Testis (tissue), 3 donors: ENCODE data around the gene CBX2. TPM values are rescaled to one million over a fixed set of nuclear protein-coding genes. Genes with fewer than 3 reads are reported as not detected.
A peak's percentile ranks its signal among the peaks of the same experiment; 100 is the strongest.

ENCODE experiments used
- DNase-seq: peaks from one replicate; pipeline ENCODE4 v3.0.0-alpha.2; 2019
- H3K27ac ChIP-seq, 2 donors: fragments of 200-600 bp; sonication (generic); one replicate each; pipeline ENCODE4 v1.5.1; 2019
- H3K27me3 ChIP-seq: fragments of 200-600 bp; sonication (generic); one replicate; pipeline ENCODE4 v1.5.1; 2019
- H3K36me3 ChIP-seq: fragments of 200-600 bp; sonication (generic); one replicate; pipeline ENCODE4 v1.5.1; 2017; ENCODE audit warnings: low read depth; ENCODE audit errors: missing control alignments
- H3K4me1 ChIP-seq: fragments of 200-600 bp; sonication (generic); one replicate; pipeline ENCODE4 v1.5.1; 2019
- H3K4me3 ChIP-seq, 2 donors: fragments of 200-600 bp; sonication (generic); one replicate each; pipeline ENCODE4 v1.5.1; 2017 to 2019
- H3K9me3 ChIP-seq: fragments of 200-600 bp; sonication (generic); one replicate; pipeline ENCODE4 v1.5.1; 2017
- POLR2A ChIP-seq: fragments of 450-650 bp; IDR thresholded peaks from one replicate; pipeline ENCODE4 v1.6.1; 2017; ENCODE audit warnings: antibody characterized with exemption, mild to moderate bottlenecking, moderate library complexity
- WGBS, 2 donors: methylation state at CpG; one replicate each; pipeline ENCODE4 v1.1.5; 2018; 5-methylcytosine and 5-hydroxymethylcytosine counted together
- intact Hi-C: fragments of 100-400 bp; cut with DNase I; formaldehyde crosslinking; loops from one replicate; pipeline ENCODE4 v1.15.1; 2023; ENCODE audit warnings: low total_unique reads
- polyA plus RNA-seq: library from polyadenylated mRNA; stranded (reverse); fragments of 350-450 nt; fragmentation: Illumina TruSeq; extraction: RNeasy Lipid Tissue Mini Kit (QIAGEN cat#74804); gene quantifications from one replicate; pipeline ENCODE4 v1.2.3, GENCODE V29; 2014; ENCODE audit warnings: low read depth, low replicate concordance; ENCODE audit not compliant: insufficient read depth
- total RNA-seq, 2 donors: library from RNA; depleted of rRNA; stranded (reverse); fragments of >200 nt; gene quantifications; one replicate each; pipeline ENCODE4 v1.2.3, GENCODE V29; 2016
- TF ChIP-seq, protein P1 (sequence below), 3 experiments: fragments of 450-650 bp in 2 of 3; fragments of 200-600 bp in 1 of 3; sonication (generic) in 1 of 3; IDR thresholded peaks; one replicate each; pipeline ENCODE4 v1.5.1; 2016 to 2019; ENCODE audit warnings: antibody characterized with exemption in 3 of 3, mild to moderate bottlenecking in 2 of 3, moderate library complexity in 1 of 3

CBX2 gene
- total and polyA plus RNA-seq, 3 donors from 2014 or later: 19.4 to 30.7 (median 27.1) TPM

DNA sequence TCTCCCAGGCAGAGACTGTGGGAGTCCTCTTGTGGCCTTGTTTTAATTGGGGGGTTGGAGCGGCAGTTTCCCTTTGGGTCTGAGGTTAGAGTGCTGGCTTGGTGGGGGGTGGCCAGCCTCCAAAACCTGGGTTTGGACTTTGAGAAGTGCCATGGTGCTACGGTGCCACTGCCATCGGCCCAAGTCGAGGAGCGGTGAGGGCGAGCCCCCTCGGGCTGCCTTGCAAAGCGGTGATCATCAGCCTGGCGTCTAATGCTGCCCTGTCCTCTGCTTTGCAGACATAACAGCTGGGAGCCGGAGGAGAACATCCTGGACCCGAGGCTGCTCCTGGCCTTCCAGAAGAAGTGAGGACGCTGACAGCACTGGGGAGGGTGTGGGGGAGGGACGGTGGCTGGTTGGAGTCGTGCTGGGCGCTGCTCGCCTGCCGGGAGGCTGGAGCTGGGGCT, 1.2 kb downstream of the CBX2 start:
- Histone ChIP-seq H3K36me3 (no peaks in the 10 kb centered on the region), H3K27me3 (no peaks in the 10 kb centered on the region), H3K4me1 (peaks cover 4% of the 10 kb centered on the region), H3K4me3 (peak overlapping the region; percentile 58 to 61), H3K9me3 (no peaks in the 10 kb centered on the region), H3K27ac (no peak overlapping the region)
- 7% methylated on average over 17 of the region's 17 CpGs; no CpG with 5 or more reads in 1 of the 2 donors for WGBS, 2 donors
- peak; percentile 54 for DNase-seq
- intact Hi-C loops: no loop called here
- TF ChIP-seq POLR2A: no peak
- TF ChIP-seq, protein P1, sequence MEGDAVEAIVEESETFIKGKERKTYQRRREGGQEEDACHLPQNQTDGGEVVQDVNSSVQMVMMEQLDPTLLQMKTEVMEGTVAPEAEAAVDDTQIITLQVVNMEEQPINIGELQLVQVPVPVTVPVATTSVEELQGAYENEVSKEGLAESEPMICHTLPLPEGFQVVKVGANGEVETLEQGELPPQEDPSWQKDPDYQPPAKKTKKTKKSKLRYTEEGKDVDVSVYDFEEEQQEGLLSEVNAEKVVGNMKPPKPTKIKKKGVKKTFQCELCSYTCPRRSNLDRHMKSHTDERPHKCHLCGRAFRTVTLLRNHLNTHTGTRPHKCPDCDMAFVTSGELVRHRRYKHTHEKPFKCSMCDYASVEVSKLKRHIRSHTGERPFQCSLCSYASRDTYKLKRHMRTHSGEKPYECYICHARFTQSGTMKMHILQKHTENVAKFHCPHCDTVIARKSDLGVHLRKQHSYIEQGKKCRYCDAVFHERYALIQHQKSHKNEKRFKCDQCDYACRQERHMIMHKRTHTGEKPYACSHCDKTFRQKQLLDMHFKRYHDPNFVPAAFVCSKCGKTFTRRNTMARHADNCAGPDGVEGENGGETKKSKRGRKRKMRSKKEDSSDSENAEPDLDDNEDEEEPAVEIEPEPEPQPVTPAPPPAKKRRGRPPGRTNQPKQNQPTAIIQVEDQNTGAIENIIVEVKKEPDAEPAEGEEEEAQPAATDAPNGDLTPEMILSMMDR (IDR thresholded peaks at IDR 0.05): no peak

DNA sequence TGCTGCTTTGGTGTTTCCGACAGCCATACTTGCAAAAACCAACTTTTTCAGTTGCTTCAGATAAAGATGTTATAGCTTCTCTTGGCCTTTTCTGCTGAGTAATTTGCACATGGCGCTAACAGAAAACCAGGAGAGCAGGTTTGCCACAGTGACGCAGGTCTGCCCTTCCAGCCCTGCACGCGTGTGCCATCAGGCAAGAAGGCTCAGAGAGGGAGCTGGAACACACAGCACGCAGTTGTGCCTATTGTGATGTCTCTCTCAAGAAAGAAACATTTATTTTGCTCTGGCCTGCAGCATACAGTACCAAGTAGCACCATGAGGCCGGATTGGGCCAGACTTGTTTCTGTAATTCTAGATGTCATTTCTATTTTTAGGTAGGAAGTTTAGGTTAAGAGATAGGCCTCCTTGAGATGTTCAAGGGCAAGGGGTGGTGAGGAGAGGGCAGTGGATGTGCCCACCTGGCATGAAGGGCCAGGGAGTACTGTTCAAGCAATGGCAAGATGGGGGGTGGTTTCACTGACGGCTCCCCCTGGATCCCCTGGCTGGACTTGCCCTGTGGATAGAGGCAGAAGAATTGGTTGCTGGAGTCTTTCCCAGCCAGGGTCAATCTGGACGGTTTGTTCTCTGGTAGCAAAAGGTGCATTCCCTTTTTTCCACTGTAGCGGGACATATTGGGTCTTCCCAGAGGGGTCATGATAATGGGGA, 1.9 kb downstream of the CBX2 start:
- Histone ChIP-seq H3K4me3 (no peak overlapping the region), H3K27ac (no peak overlapping the region), H3K9me3 (no peaks in the 10 kb centered on the region), H3K27me3 (no peaks in the 10 kb centered on the region), H3K36me3 (no peaks in the 10 kb centered on the region), H3K4me1 (peaks cover 4% of the 10 kb centered on the region)
- TF ChIP-seq, protein P1 (IDR thresholded peaks at IDR 0.05): no peak
- TF ChIP-seq POLR2A: no peak
- intact Hi-C loops: no loop called here
- WGBS, 2 donors: 78 to 86% methylated on average over 9 to 10 of the region's 10 CpGs
- no peak for DNase-seq

DNA sequence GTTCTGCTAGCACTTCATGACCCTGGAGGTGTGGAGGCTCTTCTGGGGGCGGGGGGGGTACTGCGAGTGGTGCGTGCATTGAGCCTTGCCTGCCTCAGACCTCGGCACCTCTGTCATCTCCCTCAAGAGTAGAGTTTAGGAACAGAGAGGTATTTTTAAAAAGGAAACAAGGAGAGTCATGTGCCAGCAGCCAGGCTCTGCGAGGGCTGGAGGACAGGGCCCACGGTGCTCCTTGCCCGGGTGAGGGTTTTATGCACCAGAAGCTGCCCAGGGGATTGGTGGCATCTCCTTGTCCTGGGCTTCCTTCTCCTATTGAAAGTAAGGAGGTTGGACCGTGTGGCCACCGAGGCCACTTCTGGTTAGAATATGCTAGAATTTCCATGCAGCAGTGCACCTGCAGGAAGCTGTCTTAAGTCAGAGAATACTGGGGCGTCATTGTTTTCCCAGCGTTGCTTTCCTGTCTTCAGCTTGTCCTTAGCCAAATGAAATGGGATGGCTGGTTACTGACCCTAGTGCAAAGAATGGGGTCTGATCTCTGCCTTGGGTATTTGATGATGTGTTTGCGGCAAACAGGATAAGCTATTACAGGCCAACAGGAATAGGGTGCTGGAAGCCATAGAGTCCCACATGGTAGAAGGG, 3.2 kb downstream of the CBX2 start:
- no peaks in the 10 kb centered on the region for H3K27me3 ChIP-seq
- DNase-seq: no peak
- no peak overlapping the region for H3K27ac ChIP-seq
- no peaks in the 10 kb centered on the region for H3K9me3 ChIP-seq
- H3K36me3 ChIP-seq: no peaks in the 10 kb centered on the region
- intact Hi-C loops: no loop called here
- H3K4me3 ChIP-seq: no peak overlapping the region
- WGBS, 2 donors: 79 to 87% methylated on average over 12 of the region's 12 CpGs
- H3K4me1 ChIP-seq: peaks cover 4% of the 10 kb centered on the region
- TF ChIP-seq, protein P1 (IDR thresholded peaks at IDR 0.05): no peak
- TF ChIP-seq POLR2A: no peak

DNA sequence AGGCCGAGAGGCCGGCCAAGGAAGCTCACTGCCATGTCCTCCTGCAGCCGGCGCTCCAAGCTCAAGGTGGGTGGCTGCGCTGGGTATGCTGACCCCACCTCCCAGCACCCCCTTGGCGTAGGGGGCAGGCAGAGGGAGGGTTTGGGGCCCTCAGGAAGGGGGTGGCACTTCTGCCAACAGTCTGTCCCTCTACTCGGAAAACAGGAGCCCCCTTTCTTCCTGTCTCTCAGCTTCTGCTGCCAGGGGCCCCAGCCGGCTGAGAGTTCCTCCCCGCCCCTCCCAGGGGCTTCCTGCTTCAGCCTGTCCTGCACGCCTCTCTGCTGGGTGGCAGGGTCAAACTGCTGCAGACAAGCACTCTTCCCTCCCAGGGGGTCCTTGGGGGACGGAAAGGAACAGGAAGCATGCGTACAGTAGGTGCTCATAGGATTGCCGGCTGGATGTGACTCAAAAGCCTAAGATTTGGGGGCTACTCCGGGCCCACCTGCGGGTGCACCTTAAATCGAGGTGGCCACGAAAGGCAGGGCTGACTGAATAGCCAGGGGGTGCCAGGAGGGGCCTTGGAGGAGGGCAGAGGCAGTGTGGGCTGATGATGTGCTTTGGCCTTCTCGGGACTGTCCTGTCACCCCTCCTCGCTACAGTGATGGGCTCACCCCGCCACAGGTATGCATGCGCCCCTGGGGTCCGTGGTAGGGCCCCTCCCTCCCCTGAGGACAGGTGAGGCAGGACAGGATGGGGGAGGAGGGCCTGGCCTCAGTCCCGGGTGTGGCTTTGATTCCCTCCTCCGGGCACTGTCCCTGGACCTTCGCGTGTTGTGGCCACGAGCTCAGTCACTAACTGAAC, 4.0 kb downstream of the CBX2 start:
- Histone ChIP-seq H3K27ac (no peak overlapping the region), H3K4me3 (no peak overlapping the region), H3K36me3 (no peaks in the 10 kb centered on the region), H3K9me3 (no peaks in the 10 kb centered on the region), H3K27me3 (no peaks in the 10 kb centered on the region), H3K4me1 (peaks cover 4% of the 10 kb centered on the region)
- DNase-seq: no peak
- 83 to 87% methylated on average over 10 to 27 of the region's 27 CpGs for WGBS, 2 donors
- intact Hi-C loops: no loop called here
- TF ChIP-seq POLR2A: no peak
- TF ChIP-seq, protein P1 (IDR thresholded peaks at IDR 0.05): no peak
